OCI-M1 (cell line): Measurements from ENCODE around the gene MON1B.
"Not testable (repeated sequence)": the region's sequence is repeated elsewhere in the genome, so short reads cannot be mapped to it uniquely, and the experiment has no call there.

Source experiments
- DNase-seq: peaks from one replicate; lab custom pipeline; 2025; lab: John Stamatoyannopoulos, UW

Gene MON1B

DNA sequence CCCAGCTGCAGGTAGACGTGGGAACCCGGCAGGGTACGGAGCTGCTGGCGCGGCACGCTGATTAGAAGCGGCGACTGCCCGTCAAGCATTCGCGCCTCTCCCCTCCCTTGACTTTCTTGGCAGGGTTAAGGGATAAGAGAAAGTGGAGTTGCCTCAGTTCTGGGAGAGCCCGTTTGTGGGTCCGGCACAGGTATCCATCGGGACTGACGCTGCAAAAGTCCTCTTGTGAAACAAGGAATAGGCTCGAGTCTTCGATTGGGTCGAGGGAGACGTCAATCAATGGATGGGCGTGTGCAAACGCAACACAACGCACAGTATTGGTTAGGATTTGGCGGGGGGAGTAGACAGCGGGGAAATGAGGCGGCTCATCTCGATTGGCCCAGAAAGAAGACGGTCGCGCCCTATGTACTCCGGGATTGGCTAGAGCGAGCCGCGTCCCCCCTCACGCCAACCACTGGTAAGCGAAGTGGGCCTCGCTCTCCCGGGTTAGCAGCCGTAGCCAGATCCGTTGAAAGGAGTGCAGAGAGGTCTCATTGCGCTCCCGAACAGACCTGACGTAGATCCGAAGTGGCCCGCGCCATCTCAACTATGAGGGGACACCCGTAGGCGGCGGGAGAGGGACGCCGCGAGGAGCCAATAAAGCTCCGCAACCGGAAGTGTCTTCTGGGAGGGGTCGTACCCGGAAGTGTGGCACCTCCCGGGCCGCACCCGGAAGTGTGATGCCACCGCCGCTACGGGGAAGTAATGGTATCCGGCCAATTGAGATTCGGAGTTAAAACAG lies at the start of gene MON1B:
Gene MON1B, plus strand, starts transcription at position 713 of the 781 bp plus-strand sequence. CDS start 296 bp downstream, outside the sequence.
- DNase-seq, result peak; percentile 98

DNA sequence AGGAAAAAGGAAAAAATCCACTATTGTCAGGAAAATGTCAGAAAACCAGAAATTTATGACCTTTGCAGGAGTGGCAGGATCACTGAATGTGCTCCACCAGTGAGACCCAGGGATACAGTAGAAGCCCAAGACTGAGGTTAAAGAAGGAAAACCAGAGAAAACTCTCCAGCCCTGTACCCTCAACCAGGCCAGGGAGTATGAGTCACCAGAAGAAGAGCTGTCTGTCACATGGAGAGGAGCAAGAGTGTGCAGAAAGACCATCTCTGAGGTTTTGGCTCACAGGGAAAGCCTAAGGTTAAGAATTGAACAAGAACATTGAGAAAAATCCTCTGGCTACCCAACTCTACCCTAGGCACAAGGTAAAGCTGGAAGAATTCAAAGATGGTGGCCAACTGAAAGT lies 47.6 kb upstream of the MON1B start:
- DNase-seq, result no peak

DNA sequence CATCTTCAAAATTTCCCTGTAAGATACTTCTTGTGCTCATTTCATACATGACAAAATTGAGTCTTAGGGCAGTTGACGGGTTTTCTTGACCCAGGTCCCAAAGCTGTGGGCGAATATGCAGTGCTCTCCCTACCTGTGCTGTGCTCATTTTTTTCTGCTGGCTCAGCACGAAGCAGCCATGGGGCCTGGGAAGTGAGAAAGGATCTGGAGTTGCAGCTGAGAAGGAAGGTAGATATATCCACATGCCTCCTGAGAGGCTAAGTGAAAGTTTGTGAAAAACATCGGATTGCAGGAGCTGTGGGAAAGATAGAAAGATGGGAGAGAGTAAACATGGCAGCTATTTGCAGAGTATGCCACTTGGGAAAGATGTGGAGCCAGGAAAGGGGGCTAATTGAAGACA lies 42.9 kb upstream of the MON1B start:
- no peak for DNase-seq

DNA sequence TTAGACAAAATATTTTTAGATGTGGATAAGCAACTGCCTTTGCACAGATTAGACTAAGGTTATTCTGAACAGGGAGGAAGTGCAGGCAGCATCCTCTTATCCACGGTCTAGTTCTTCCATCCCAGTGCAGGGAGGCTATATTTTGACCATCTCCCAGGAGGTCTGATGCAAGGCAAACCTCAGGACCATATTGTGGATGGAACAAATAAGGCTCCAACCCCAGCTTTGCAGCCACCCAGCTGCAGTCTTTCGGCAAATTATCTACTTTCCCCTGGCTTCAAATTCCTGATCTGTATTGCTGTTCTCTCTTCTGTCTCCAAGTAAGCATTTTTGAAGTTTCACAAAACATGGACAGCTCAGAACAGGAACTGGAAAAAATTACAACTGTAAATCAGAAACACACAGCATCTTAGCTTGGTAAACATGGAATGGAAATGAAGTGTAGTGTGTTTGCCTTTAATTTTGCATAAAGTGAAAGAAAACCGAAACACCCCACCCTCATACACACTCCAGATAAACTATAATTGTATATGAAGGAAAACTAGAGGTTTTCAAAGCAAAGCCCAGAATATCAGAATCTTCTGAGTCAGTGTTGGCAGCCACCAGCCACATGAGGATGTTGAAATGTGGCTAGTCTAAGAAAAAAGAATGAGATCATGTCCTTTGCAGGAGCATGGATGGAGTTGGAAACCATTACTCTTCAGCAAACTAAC lies 33.5 kb upstream of the MON1B start:
- DNase-seq, result no peak

DNA sequence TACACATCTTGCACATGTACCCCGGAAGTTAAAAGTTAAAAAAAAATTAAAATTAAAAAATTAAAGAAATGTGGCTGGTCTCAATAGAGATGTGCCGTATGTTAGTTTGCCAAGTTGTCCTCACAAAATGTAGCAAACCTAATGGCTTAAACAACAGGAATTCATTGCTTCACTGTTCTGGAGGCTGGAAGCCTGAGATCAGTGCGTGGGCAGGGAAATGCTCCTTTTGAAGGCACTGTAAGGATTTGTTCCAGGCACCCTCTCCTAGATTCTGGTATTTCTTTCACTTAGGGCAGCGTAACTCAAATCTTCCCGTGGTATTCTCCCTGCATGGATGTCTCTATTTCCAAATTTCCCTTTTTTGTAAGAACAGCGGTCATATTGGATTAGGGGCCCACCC lies 32.7 kb upstream of the MON1B start:
- DNase-seq, result no peak

DNA sequence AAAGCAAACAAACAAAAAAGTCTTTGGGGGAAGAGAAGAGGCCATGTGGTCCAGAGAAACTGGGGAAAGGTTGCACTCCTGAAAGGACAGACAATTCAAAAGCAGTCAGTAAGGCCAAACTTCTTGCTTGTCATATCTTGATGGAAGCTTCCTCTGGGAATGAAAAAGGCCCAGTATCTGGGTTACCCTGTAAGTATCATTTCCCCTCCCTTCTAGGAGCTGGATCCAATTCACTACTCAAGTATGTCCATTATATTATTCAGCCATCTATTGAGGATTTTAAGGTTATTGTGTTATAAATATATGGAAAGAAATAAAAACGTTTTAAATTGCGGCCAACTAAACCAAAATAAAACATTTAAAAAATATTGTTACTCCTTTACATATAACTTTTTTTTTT lies 26.0 kb upstream of the MON1B start:
- no peak for DNase-seq

DNA sequence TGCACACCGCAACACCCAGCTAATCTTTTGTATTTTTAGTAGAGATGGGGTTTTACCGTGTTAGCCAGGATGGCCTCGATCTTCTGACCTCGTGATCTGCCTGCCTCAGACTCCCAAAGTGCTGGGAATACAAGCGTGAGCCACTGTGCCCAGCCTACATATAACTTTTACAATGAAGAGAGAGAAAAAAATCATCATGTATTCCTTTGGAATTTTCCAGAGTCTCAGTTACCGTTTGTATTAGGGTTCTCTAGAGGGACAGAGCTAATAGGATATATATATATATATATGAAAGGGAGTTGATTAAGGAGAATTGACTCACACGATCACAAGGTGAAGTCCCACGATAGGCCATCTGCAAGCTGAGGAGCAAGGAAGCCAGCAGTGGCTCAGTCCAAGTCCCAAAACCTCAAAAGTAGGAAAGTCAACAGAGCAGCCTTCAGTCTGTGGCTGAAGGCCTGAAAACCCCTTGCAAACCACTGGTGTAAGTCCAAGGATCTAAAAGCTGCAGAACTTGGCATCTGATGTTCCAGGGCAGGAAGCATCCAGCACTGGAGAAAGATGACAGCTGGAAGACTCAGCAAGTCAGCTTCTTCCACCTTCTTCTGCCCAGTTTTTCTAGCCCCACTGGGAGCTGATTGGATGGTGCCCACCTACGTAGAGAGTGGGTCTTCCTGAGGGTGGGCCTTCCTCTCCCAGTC lies 25.3 kb upstream of the MON1B start:
- not testable (repeated sequence) for DNase-seq

DNA sequence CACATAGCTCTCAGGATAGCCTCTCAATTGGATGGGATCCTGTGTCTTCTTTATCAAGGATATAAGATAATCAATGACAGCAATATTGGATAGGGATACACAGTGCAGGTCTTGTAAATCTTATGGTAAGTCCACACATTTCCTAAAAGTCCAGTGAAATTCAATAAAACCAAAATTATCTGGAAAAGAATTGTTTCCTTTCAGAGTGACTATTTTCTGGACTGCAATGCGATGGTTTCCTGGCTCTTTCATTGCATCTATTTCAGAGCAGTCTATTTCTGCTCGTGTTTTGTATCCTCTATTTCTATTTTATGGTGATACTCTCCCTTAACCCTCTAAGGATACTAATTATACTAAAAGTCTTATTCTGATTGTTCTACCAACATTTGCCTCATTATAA lies 24.3 kb upstream of the MON1B start:
- no peak for DNase-seq

DNA sequence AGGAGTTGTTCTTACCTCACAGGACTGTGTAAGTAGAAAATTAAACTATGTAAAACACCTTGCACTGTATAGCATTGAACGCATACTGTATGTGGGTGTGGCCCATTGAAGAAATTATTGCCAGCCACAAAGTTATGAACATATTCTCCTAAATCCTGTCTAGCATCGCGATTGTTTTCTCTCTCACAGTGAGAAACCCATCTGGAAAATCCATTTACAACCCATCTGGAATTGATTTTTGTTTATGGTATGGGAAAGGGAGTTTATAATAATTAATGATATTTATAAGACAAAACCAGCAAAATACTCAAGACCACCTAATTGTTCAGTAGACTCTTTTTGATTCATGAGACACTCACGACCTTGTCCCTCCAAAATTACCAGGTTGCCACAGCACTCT lies 22.1 kb upstream of the MON1B start:
- no peak for DNase-seq

DNA sequence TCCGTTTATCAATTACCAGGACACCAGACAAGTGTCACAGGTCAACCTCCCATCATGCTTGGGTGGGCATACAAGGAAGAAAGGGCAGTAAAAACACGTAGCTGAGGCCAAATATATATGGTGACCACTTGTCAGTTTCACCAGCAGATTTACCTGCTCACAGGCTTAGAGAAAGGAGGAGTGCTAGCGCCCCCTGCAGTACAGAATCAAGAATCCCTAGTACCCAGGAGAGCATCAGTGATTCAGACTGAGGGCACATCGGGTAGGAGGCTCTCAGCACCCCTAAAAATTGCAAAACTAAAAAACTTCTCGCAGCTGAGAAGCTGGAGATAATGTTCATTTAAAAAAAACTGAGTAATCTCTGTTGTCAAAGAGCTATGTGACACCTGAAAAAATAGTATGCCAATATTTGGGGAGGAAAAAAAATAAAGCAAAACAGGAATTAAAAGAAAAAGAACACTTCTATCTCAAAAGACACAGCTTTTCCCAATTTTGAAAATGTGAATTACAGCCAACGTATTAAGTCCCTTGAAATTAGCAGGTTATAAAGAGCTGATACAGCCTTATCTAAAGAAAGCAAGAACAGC lies 21.2 kb upstream of the MON1B start:
- peak; percentile 71 for DNase-seq

DNA sequence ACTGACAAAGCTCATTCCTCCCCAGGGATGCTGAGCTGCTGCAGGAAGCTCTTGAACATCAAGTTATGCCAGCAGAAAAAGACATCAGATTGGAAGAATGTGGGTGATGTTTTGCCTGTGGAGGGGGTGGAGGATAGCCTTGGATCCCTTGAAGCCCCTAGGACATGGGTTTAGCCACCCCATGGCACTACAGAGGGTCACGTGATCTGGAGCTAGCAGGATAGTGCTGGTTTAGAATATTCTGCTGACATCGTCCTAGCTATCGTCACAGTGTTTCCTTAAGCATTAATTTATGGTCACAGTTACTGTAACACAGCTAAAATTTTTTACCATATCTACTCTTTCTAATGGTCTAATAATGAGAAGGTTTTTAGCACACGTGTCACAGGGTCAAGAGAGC lies 20.2 kb upstream of the MON1B start:
- DNase-seq, result no peak

DNA sequence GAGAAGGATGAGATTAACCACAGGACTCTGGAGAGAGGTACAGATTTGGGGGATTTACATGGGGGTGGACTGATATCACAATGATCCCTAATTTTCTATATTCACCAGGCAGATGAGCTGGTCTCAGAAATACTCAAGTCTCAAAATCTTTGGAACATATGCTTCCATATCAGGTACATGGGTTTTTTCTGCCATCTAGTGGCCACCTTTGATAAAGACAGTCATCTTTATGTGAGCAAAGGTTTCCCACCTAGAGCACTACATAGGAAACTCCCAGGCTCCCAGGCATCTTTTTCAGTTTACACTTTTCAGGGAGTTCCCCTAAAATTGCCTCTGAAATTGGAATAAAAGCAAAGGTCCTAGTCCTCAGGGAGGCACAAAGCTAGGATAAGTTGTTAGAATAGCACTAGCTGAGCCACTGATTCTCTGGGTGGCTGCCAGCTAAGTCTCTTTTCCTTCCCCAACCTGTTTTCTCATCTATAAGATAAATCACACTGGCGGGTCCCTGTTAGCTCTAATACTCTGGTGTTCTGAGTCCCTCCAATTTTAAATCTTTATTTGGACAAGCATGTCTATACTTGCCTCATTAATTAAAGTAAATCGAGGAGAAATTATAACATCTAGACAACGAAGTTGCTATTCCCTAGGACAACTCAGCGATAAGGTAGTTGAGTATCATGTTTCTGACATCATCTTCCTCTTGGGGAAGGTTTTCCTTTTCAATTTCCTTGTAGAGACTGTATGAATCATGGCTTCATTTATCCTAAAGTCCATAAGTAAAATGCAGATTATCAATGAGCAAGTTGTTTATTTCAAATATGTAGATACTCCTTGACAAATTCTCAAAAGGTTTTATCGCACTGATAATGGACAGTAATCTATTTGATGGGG lies 19.0 kb upstream of the MON1B start:
- DNase-seq, result peak; percentile 79

DNA sequence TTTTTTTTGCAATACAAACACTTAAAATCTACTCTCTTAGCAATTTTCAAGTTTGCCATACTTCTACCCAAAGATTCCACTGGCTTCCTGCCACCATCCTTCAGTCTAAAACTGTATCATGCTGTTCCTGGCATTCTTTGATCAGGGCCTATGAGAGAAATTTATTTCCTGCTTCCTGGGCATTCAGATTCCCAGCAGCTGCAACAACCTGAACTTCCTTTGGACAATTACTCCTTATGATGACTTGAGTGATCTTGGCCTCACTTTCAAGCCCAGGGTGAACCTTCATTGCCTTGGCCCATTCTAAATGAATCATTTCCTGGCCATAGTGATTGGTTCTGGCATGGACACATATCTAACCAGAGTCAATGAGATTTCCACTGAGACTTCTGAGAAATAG lies 18.0 kb upstream of the MON1B start:
- no peak for DNase-seq

DNA sequence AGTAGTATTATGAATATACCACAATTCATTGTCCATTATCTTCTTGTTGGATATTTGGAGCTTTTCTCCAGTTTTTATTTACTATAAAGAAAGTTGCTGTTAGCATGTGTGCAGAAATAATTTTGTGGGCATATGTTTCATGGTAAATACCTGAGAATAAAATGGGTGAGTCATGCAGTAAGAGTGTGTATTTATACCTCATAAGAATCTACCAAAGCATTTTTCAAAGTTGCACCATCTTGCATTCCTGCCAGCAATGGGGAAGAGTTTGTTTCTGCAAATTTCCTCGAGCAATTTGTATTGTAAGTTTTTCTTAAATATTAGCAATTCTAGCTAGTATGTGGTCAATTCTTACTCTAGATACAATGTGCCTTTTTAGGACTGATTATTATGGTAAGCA lies 7.9 kb upstream of the MON1B start:
- no peak for DNase-seq

DNA sequence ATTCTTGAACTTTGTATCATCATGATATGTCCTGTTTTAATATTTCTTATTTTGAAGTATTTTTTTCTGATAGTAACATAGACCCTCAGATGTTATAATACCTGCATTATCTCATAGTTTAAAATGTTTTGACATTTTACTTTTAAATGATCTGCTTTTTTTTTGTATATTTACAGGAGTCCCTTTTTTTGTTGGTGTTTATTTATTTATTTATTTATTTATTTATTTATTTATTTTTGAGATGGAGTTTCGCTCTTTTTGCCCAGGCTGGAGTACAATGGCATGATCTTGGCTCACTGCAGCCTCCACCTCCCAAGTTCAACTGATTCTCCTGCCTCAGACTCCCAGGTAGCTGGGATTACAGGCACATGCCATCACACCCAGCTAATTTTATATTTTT lies 4.7 kb upstream of the MON1B start:
- not testable (repeated sequence) for DNase-seq

DNA sequence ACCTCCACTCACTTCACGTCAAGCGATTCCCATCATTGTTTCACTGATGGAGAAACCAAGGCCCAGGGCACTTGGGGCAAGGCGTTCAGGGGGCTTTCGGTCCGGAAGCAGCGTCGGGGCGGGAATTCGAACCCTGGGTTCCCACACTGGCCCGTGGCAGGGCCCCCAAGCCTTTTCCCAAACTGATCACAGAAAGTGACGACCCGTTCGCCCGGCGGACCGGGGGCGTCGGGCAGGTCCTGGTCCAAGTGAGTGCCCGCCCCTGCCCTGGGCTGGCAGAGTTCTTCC lies 856 bp upstream of the MON1B start:
- peak; percentile 37 for DNase-seq

DNA sequence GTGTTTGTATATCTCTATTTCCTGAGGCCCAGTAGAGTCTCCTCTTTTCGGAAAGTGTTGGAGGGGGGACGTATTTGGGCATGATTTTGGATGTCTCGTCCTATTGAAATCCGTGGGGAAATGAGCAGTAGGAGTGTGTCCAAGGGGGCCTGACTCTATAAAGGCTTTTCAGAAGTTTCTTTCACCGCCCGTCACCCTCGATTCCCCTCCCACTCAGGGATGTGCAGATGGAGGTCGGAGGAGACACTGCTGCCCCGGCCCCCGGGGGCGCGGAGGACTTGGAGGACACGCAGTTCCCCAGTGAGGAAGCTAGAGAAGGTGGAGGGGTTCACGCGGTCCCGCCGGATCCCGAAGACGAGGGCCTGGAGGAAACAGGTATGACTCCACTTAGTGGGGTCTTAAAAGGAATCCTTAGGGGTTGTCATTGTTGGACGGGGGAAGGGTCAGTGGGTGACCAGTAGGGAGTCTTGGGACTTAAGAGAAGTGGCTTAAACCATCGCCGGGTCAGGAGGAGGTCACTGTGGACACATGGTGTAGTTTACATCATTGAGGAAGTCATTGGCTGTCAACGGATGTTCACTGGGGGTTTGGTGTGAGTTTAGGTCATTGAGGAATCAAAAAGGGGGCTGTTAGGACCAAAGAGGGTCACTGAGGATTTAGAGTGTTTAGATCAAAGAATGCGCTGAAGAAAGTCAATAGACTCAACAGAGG lies 424 bp downstream of the MON1B start:
- DNase-seq, result peak; percentile 71

DNA sequence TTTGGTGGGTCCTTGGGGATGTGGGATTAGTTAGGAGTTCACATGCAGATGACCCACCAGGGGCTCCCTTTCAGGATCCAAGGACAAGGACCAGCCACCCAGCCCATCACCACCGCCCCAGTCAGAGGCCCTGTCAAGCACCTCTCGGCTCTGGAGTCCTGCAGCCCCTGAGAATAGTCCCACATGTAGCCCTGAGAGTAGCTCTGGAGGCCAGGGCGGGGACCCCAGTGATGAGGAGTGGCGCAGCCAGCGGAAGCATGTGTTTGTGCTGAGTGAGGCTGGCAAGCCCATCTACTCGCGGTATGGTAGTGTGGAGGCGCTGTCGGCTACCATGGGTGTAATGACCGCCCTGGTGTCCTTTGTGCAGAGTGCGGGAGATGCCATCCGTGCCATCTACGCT lies 2.4 kb downstream of the MON1B start:
- no peak for DNase-seq

DNA sequence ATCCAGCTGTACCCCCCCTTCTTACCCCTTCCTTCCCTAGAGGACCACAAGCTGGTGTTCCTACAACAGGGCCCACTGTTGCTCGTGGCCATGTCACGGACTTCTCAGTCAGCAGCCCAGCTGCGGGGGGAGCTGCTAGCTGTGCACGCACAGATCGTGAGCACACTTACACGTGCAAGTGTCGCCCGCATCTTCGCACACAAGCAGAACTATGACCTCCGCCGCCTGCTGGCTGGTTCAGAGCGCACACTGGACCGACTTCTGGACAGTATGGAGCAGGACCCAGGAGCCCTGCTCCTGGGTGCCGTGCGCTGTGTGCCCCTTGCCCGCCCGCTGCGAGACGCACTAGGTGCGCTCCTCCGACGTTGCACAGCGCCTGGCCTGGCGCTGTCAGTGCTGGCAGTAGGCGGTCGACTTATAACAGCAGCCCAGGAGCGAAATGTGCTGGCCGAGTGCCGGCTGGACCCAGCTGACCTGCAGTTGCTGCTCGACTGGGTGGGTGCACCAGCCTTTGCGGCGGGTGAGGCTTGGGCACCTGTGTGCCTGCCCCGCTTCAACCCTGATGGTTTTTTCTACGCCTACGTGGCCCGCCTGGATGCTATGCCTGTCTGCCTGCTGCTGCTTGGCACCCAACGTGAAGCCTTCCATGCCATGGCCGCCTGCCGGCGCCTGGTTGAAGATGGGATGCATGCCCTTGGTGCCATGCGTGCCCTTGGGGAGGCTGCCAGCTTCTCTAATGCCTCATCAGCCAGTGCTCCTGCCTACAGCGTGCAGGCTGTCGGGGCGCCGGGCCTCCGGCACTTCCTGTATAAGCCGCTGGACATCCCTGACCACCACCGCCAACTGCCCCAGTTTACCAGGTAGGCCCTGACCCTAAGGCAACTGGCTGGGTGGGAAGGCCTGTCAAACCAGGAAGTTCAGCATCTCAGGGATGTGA lies 3.6 kb downstream of the MON1B start:
- DNase-seq, result no peak

DNA sequence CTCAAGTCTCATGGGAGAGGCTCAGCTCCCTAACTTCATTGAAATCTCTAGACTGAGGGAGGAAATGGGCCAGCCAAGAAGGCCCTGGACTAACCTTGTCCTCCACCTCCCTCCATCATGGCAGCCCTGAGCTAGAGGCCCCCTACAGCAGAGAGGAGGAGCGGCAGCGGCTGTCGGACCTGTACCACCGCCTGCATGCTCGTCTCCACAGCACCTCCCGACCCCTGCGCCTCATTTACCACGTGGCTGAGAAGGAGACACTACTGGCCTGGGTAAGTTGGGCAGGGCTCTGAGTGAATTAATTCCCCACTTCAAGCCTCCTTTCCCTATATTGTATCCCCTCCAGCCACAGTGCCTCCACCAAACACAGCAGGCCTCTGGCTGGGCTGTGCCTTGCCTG lies 4.4 kb downstream of the MON1B start:
- no peak for DNase-seq
